OCI-LY7 (cell line): ENCODE measurements around the gene SPAG5.

Experiments used
- CTCF ChIP-seq: fragments of 200-600 bp; sonication (generic); conservative IDR thresholded peaks from 2 replicates; pipeline ENCODE4 v1.5.1; 2014; ENCODE audit warnings: mild to moderate bottlenecking, antibody characterized with exemption, low read length, moderate library complexity, mixed read lengths
- EZH2phosphoT487 ChIP-seq: fragments of 200-600 bp; sonication (generic); IDR thresholded peaks from 2 replicates; pipeline ENCODE4 v1.6.1; 2018; ENCODE audit warnings: low read depth, borderline replicate concordance, mild to moderate bottlenecking, mixed run types, antibody characterized with exemption, low read length, moderate library complexity, mixed read lengths

DNA sequence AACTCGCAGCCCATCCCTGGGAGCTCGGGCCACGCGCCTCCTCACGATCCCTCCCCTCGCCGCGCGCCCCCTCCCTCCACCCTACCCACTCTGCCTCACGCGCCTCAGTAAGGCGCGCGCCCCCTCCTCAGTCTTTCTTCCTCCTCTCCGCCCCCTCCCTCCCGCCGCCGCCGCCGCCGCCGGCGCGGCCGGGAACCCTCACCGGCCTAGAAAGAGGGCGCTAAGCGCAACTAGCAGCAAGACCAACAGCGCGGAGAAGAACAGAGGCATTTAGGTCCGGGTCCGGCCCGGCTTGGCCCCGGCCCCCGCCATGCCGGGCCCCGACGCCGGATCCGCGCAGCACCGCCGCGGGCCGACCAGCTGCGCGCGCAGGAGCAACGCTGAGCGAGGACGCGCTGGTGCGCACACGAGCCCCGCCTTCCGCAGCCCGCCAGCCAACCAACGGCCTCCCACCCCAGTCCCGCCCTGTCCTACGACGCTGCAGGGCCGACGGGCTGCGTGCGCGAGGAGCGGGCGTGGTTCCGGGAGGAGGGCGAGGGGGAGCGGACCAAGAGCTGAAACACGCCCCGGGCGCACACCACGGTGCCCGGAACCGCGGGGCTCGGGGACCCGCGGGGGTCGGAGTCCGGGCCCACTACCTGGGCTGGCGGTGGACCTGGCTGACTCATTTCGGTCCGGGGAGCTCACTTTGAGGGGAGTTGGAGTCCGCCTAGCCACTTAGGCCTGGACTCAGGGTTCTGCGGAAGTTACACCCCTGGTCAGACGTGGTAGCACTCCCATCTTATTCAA lies 46.2 kb upstream of the SPAG5 start, which contains the start of gene BLTP2:
- TF ChIP-seq CTCF (no peak), EZH2phosphoT487 (no peak)
